HG02884 (cell line): ENCODE results near the gene PCDHGB2.
"Not testable (repeated sequence)": the region's sequence is repeated elsewhere in the genome, so short reads cannot be mapped to it uniquely, and the experiment has no call there.

ENCODE experiments used
- ATAC-seq: cut with Tn5 transposase; IDR thresholded peaks from one replicate; pipeline ENCODE4 v1.9.1; 2021; ENCODE audit warnings: mild to moderate bottlenecking, moderate library complexity; ENCODE audit not compliant: unreplicated experiment

PCDHGB2 gene

GRCh38 chr5:141383345-141383744, 23.6 kb downstream of the PCDHGB2 start:
- no peak for ATAC-seq

DNA sequence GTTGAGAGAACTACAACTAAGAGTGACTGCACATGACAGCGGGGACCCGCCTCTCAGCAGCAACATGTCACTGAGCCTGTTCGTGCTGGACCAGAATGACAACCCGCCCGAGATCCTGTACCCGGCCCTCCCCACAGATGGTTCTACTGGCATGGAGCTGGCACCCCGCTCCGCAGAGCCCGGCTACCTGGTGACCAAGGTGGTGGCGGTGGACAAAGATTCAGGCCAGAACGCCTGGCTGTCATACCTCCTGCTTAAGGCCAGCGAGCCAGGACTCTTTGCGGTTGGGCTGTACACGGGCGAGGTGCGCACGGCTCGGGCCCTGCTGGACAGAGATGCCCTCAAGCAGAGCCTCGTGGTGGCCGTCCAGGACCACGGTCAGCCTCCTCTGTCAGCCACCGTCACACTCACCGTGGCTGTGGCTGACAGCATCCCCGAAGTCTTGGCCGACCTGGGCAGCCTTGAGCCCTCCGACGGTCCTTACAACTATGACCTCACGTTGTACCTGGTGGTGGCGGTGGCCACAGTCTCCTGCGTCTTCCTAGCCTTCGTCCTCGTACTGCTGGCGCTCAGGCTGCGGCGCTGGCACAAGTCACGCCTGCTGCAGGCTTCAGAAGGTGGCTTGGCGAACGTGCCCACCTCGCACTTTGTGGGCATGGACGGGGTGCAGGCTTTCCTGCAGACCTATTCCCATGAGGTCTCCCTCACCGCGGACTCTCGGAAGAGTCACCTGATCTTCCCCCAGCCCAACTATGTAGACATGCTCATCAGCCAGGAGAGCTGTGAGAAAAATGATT, 24.9 kb downstream of the PCDHGB2 start:
- ATAC-seq = no peak

GRCh38 chr5:141387557-141388311, 27.9 kb downstream of the PCDHGB2 start, which contains the start of gene PCDHGB4:
PCDHGB4 (plus strand) TSS chr5:141387698; CDS start chr5:141387885, 187 bp downstream.
- peak; percentile 95 for ATAC-seq

DNA sequence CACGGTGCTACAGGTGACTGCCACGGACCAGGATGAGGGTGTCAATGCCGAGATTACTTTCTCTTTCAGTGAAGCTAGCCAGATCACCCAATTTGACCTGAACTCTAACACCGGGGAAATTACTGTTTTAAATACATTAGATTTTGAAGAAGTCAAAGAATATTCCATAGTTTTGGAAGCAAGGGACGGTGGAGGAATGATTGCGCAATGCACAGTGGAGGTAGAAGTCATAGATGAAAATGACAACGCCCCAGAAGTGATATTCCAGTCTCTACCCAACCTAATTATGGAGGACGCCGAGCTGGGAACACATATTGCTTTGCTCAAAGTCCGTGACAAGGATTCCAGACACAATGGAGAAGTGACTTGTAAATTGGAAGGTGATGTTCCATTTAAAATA, 28.9 kb downstream of the PCDHGB2 start:
- ATAC-seq = no peak

- ATAC-seq = no peak
These were observed 29.6 kb downstream of the PCDHGB2 start for GRCh38 chr5:141389153-141390042.

DNA sequence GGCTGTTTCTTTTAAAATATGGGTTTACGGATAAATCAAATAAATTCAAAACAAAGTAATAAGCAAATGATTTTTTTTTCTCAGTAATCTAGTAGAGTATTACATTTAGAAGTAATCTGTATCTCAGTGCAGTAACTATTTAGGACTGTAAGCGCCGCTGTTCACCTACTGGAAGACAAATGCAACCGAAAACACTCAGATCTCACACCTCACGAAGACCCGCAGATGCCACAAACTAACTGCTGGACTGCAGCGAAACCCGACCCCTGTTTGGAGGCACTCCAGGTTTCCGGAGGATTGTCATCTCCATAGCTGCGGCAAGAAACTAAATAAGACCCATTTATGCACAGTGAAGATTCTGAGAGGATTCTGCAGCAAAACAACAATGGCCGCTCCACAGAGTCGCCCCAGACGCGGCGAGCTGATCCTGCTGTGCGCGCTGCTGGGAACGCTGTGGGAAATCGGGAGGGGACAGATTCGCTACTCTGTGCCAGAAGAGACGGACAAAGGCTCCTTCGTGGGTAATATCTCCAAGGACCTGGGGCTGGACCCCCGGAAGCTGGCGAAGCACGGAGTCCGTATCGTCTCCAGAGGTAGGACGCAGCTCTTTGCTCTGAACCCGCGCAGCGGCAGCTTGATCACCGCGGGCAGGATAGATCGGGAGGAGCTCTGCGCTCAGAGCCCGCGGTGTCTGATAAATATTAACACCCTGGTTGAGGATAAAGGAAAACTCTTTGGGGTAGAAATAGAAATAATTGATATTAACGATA, 32.8 kb downstream of the PCDHGB2 start, which contains the start of gene PCDHGA8:
TSS of gene PCDHGA8 (plus strand) at position 205 of the 770 bp plus-strand sequence. CDS start at position 386, 181 bp downstream.
- no peak for ATAC-seq

DNA sequence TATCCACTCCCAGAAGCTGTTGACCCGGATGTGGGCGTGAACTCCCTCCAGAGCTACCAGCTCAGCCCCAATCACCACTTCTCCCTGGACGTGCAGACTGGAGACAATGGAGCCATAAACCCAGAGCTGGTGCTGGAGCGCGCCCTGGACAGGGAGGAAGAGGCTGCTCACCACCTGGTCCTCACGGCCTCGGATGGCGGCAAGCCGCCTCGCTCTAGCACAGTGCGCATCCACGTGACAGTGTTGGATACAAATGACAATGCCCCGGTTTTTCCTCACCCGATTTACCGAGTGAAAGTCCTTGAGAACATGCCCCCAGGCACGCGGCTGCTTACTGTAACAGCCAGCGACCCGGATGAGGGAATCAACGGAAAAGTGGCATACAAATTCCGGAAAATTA, 33.5 kb downstream of the PCDHGB2 start:
- no peak for ATAC-seq

GRCh38 chr5:141394401-141395187, 34.8 kb downstream of the PCDHGB2 start:
- not testable (repeated sequence) for ATAC-seq

DNA sequence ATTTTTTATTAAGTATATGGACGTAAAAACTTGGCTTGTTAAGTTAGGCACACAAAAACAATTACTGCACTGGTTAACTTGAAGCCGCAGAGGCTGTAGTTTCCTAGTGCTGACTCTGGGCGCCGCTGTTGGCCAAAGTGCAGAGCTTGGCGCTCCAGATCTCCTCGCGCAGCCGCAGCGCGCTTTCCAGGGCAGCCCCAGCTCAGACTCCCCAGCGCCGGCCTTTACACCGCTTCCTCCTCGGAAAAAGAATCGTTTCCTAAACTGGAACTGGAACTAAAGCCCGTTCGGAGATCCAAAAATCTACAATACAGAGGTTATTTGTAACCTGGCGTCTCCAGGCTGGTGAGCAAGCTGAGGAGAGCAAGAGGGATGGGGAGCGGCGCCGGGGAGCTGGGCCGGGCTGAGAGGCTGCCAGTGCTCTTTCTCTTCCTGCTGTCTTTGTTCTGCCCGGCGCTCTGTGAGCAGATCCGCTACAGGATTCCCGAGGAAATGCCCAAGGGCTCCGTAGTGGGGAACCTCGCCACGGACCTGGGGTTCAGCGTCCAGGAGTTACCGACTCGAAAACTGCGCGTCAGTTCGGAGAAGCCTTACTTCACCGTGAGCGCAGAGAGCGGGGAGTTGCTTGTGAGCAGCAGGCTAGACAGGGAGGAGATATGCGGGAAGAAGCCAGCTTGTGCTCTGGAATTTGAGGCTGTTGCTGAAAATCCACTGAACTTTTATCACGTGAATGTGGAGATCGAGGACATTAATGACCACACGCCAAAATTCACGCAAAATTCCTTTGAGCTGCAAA, 38.2 kb downstream of the PCDHGB2 start, which contains the start of gene PCDHGB5:
TSS of gene PCDHGB5 (plus strand) at position 192 of the 796 bp plus-strand sequence. CDS start at position 373, 181 bp downstream.
- peak; percentile 63 for ATAC-seq

DNA sequence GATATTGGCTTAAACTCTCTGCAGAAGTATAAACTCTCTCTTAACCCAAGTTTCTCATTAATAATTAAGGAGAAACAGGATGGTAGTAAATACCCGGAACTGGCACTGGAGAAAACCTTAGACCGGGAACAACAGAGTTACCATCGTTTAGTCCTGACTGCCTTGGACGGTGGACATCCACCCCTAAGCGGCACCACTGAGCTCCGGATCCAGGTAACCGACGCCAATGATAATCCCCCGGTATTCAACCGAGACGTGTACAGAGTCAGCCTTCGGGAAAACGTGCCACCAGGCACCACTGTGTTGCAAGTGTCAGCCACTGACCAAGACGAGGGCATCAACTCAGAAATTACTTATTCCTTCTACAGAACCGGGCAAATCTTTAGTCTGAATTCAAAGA, 38.8 kb downstream of the PCDHGB2 start:
- ATAC-seq = no peak

- no peak for ATAC-seq
These were observed 39.9 kb downstream of the PCDHGB2 start for GRCh38 chr5:141399555-141400258.

DNA sequence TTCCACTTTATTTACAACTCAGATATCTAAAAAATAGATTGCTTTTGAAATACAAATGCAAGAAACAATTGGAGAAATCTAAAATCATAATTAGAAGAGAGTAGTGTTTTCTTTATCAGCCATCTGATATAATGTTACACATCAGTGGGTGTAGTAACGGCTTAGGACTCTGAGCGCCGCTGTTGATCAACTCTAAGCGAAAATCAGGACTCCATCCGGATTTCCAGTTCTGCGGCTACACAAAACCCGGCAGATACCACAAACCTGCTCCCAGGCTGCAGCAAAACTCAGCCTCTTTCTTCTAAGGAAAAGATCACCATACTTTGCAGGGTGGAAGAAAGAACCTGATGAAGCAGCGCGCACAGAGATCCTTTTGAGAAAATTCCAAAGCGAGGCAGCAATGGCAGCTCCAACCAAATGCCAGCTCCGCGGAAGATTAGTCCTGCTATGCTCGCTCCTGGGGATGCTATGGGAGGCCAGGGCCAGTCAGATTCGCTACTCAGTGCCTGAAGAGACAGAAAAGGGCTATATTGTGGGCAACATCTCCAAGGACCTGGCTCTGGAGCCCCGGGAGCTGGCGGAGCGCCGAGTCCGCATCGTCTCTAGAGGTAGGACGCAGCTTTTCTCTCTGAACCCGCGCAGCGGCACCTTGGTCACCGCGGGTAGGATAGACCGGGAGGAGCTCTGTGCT, 42.9 kb downstream of the PCDHGB2 start, which contains the start of gene PCDHGA9:
TSS of gene PCDHGA9 (plus strand) at position 226 of the 691 bp plus-strand sequence. CDS start at position 401, 175 bp downstream.
- ATAC-seq = no peak

DNA sequence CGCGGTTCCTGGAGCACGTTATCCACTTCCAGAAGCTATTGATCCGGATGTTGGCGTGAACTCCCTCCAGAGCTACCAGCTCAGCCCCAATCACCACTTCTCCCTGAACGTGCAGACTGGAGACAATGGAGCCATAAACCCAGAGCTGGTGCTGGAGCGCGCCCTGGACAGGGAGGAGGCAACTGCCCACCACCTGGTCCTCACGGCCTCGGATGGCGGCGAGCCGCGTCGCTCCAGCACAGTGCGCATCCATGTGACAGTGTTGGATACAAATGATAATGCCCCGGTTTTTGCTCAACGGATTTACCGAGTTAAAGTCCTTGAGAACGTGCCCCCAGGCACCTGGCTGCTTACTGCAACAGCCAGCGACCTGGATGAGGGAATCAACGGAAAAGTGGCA, 43.6 kb downstream of the PCDHGB2 start:
- ATAC-seq = no peak

DNA sequence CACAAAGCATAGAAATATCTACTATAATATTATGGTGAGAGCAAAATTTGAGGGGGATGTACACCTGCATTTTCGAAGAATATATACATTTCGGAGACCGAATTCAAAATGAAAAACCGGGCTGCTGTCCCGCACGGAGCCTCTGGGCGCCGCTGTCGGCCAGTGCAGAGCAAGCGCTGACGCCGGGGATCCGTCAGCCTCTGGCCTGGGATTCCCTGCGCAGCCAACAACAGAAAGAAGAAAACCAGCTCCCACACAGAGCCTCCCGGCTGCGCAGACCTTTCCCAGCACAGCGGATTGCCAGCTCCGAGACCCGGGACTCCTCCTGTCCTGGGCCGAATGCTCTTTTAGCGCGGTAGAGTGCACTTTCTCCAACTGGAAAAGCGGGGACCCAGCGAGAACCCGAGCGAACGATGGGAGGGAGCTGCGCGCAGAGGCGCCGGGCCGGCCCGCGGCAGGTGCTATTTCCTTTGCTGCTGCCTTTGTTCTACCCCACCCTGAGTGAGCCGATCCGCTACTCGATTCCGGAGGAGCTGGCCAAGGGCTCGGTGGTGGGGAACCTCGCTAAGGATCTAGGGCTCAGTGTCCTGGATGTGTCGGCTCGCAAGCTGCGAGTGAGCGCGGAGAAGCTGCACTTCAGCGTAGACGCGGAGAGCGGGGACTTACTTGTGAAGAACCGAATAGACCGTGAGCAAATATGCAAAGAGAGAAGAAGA, 48.2 kb downstream of the PCDHGB2 start, which contains the start of gene PCDHGB6:
TSS of gene PCDHGB6 (plus strand) at position 232 of the 716 bp plus-strand sequence. CDS start at position 414, 182 bp downstream.
- ATAC-seq = peak; percentile 68

GRCh38 chr5:141409598-141410306, 50.0 kb downstream of the PCDHGB2 start:
- no peak for ATAC-seq

DNA sequence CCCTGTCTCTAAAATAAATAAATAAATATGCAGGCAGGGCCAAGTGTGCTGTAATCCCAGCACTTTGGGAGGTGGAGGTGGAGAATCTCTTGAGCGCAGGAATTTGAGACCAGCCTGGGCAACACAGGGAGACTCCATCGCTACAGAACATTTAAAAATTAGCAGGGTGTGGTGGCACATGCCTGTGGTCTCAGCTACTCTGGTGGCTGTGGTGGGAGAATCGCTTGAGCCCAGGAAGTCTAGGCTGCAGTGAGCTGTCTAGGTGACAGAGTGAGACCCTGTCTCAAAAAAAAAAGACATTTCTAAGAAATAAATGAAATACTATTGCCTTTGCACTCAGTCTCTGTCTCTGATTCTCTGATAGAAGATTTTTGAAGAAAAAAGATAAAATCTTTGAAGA, 51.8 kb downstream of the PCDHGB2 start:
- ATAC-seq = no peak
